IPS-18a (cell line): ENCODE data around the gene TXNDC16.

Source experiments
- H3K27ac ChIP-seq: one replicate; pipeline ENCODE4 v1.5.1; 2013; ENCODE audit warnings: low read length
- H3K27me3 ChIP-seq: one replicate; pipeline ENCODE4 v1.6.1; 2013; ENCODE audit warnings: mild to moderate bottlenecking, low read length; ENCODE audit not compliant: control insufficient read depth, insufficient read depth
- H3K36me3 ChIP-seq: one replicate; pipeline ENCODE4 v1.6.1; 2013; ENCODE audit warnings: low read depth, low read length; ENCODE audit not compliant: control insufficient read depth
- H3K4me1 ChIP-seq: one replicate; pipeline ENCODE4 v1.6.1; 2013; ENCODE audit warnings: low read depth, low read length; ENCODE audit not compliant: control insufficient read depth
- H3K4me3 ChIP-seq: one replicate; pipeline ENCODE4 v1.5.1; 2013; ENCODE audit warnings: low read length
- H3K9ac ChIP-seq: one replicate; pipeline ENCODE4 v1.6.1; 2013; ENCODE audit warnings: mild to moderate bottlenecking, low read length, moderate library complexity
- H3K9me3 ChIP-seq: one replicate; pipeline ENCODE4 v1.6.1; 2013; ENCODE audit warnings: low read depth, low read length; ENCODE audit not compliant: control insufficient read depth

TXNDC16 gene

DNA sequence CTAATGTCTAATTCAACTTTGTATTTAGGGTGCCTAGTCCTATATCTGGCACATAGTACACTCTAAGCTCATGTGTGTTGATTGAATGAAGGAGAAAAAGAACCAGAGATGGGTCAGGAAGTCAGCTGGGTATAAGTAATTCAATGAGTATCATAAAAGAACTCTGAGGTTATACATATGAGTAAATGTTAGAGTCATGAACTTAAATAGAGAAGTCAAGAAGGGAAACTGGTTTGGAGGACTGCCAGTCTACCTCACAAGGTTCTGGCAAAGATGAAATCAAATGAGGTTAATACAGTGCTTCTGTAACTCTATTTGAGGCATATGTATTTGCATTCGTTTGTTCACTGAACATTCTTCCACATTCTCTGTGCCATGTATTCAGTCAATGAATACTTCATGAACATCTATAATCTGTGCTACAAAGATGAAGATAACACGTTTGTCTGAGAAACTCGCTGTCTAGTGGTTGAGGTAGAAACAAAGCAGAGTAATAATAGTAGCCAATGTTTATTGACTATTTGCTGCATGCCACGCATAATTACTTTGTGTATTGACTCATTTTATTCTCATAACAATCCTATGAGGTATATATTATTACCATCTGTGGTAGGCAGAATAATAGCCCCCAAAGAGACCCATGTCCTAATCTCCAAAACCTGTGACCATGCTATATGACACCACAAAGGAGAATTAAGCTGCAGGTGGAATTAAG is 149.3 kb downstream of the TXNDC16 start:
- H3K4me1 ChIP-seq: peaks cover 4% of the 10 kb centered on the region
- no peak overlapping the region for H3K9ac ChIP-seq
- no peak overlapping the region for H3K4me3 ChIP-seq
- no peaks in the 10 kb centered on the region for H3K27me3 ChIP-seq
- H3K9me3 ChIP-seq: no peaks in the 10 kb centered on the region
- H3K36me3 ChIP-seq: no peaks in the 10 kb centered on the region
- H3K27ac ChIP-seq: no peak overlapping the region

- Histone ChIP-seq H3K4me3 (no peak overlapping the region), H3K27me3 (no peaks in the 10 kb centered on the region), H3K9me3 (no peaks in the 10 kb centered on the region), H3K4me1 (peaks cover 4% of the 10 kb centered on the region), H3K9ac (no peak overlapping the region), H3K27ac (no peak overlapping the region), H3K36me3 (no peaks in the 10 kb centered on the region)
Observed at GRCh38 chr14:52400846-52401245, 151.5 kb downstream of the TXNDC16 start.

- Histone ChIP-seq H3K36me3 (no peaks in the 10 kb centered on the region), H3K9ac (no peak overlapping the region), H3K27me3 (no peaks in the 10 kb centered on the region), H3K27ac (no peak overlapping the region), H3K9me3 (no peaks in the 10 kb centered on the region), H3K4me1 (peaks cover 4% of the 10 kb centered on the region), H3K4me3 (no peak overlapping the region)
Observed at GRCh38 chr14:52399921-52400595, 152.2 kb downstream of the TXNDC16 start.

- H3K27ac ChIP-seq: no peak overlapping the region
- peaks cover 4% of the 10 kb centered on the region for H3K4me1 ChIP-seq
- no peaks in the 10 kb centered on the region for H3K9me3 ChIP-seq
- H3K36me3 ChIP-seq: no peaks in the 10 kb centered on the region
- H3K9ac ChIP-seq: no peak overlapping the region
- no peaks in the 10 kb centered on the region for H3K27me3 ChIP-seq
- H3K4me3 ChIP-seq: no peak overlapping the region
Observed at GRCh38 chr14:52399104-52399503, 153.2 kb downstream of the TXNDC16 start.

- no peaks in the 10 kb centered on the region for H3K9me3 ChIP-seq
- H3K27me3 ChIP-seq: no peaks in the 10 kb centered on the region
- no peak overlapping the region for H3K27ac ChIP-seq
- H3K4me3 ChIP-seq: no peak overlapping the region
- peaks cover 4% of the 10 kb centered on the region for H3K4me1 ChIP-seq
- no peak overlapping the region for H3K9ac ChIP-seq
- H3K36me3 ChIP-seq: no peaks in the 10 kb centered on the region
Observed at GRCh38 chr14:52397844-52398243, 154.5 kb downstream of the TXNDC16 start.

DNA sequence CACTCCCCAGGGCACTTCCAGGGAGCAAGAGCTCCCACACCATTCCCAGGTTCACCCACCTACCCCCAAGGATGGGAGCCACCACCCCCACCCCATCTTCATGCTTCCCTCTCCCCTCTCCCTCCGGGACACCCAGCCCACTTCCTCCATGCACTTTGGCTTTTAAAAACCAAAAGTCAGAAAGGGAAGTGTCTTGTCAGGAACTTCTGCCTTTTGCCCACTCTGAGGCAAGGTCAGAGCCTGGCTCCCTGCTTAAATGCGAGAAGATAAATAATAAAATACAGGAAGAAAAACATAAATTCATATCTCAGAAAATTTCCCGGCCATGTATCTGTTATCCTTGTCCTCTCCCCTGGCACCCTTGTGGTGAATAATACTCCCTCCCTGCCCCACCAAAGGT is 156.6 kb downstream of the TXNDC16 start:
- Histone ChIP-seq H3K27ac (no peak overlapping the region), H3K4me3 (no peak overlapping the region), H3K4me1 (peaks cover 4% of the 10 kb centered on the region), H3K9ac (no peak overlapping the region), H3K36me3 (no peaks in the 10 kb centered on the region), H3K9me3 (no peaks in the 10 kb centered on the region), H3K27me3 (no peaks in the 10 kb centered on the region)

DNA sequence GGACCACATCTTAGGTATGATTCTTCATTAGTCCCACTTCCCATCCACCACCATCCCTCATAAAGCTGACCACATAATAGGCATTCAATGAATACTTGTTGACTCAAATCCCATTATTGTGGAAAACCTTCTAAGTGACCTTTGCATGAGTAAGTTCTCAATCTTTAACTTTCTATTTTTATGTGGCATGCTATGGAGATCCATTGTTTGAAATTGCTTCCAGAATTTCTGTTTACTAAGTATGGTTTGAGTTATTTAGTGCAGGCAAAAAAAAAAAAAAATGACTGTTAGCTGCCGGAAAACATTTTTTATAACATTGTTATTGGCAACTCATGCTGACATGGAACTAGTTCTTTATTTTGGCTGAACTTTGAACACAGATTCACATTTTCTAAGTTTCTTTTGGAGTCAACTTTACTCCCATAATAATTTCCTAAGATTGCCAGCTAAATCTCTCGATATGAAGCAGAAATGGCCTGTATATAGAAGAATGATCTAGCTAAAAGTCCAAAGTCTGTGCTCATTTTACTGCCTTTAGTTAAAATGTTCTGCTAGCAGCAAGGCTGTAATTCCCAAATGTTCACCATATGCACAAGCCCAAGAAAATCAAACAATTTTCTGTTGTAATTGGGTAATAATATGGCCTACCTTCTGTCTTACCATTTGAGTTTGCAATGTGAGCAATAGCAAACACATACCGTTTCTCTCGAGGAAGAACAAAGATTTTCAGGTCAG is 160.3 kb downstream of the TXNDC16 start:
- H3K27ac ChIP-seq: no peak overlapping the region
- no peak overlapping the region for H3K9ac ChIP-seq
- H3K36me3 ChIP-seq: no peaks in the 10 kb centered on the region
- H3K4me1 ChIP-seq: no peaks in the 10 kb centered on the region
- no peaks in the 10 kb centered on the region for H3K27me3 ChIP-seq
- H3K4me3 ChIP-seq: no peak overlapping the region
- H3K9me3 ChIP-seq: no peaks in the 10 kb centered on the region
